Measurements from ENCODE around the gene ANO10.
"Not testable (repeated sequence)": the region's sequence is repeated elsewhere in the genome, so short reads cannot be mapped to it uniquely, and the experiment has no call there.

Gene ANO10

GRCh38 chr3:43621656-43622432, at the start of gene ANO10:
ANO10 (minus strand) TSS chr3:43622011; CDS start chr3:43605852, 16,159 bp downstream.
- DNase-seq (ENCODE audit: low spot score), result peak; percentile 97

- no peak for DNase-seq (ENCODE audit: low spot score)
These were observed 49.1 kb upstream of the ANO10 start for GRCh38 chr3:43670635-43671522.

GRCh38 chr3:43665011-43665410, 43.2 kb upstream of the ANO10 start:
- DNase-seq (ENCODE audit: low spot score), result not testable (repeated sequence)

- not testable (repeated sequence) for DNase-seq (ENCODE audit: low spot score)
These were observed 39.6 kb upstream of the ANO10 start for GRCh38 chr3:43661376-43661775.

- DNase-seq (ENCODE audit: low spot score), result no peak
These were observed 37.6 kb upstream of the ANO10 start for GRCh38 chr3:43659250-43659880.

GRCh38 chr3:43656390-43656789, 34.6 kb upstream of the ANO10 start:
- DNase-seq (ENCODE audit: low spot score), result not testable (repeated sequence)

GRCh38 chr3:43650345-43650744, 28.5 kb upstream of the ANO10 start:
- no peak for DNase-seq (ENCODE audit: low spot score)

GRCh38 chr3:43649365-43649968, 27.7 kb upstream of the ANO10 start:
- DNase-seq (ENCODE audit: low spot score), result no peak

GRCh38 chr3:43648957-43649356, 27.1 kb upstream of the ANO10 start:
- DNase-seq (ENCODE audit: low spot score), result no peak

- no peak for DNase-seq (ENCODE audit: low spot score)
These were observed 25.7 kb upstream of the ANO10 start for GRCh38 chr3:43647331-43648166.

- no peak for DNase-seq (ENCODE audit: low spot score)
These were observed 22.6 kb upstream of the ANO10 start for GRCh38 chr3:43644443-43644842.

GRCh38 chr3:43641306-43642114, 19.7 kb upstream of the ANO10 start:
- DNase-seq (ENCODE audit: low spot score), result no peak

- DNase-seq (ENCODE audit: low spot score), result no peak
These were observed 18.9 kb upstream of the ANO10 start for GRCh38 chr3:43640681-43641080.

GRCh38 chr3:43638594-43639447, 17.0 kb upstream of the ANO10 start:
- peak; percentile 28 for DNase-seq (ENCODE audit: low spot score)

- DNase-seq (ENCODE audit: low spot score), result no peak
These were observed 15.9 kb upstream of the ANO10 start for GRCh38 chr3:43637702-43638101.

GRCh38 chr3:43632986-43633385, 11.2 kb upstream of the ANO10 start:
- DNase-seq (ENCODE audit: low spot score), result no peak

- DNase-seq (ENCODE audit: low spot score), result no peak
These were observed 10.5 kb upstream of the ANO10 start for GRCh38 chr3:43632269-43632733.

GRCh38 chr3:43629741-43630140, 7.9 kb upstream of the ANO10 start:
- no peak for DNase-seq (ENCODE audit: low spot score)

GRCh38 chr3:43629257-43629656, 7.4 kb upstream of the ANO10 start:
- no peak for DNase-seq (ENCODE audit: low spot score)
